EH (cell line): ENCODE data around the gene VANGL2.

Experiments
- DNase-seq: peaks from one replicate; pipeline ENCODE4 v3.0.0-alpha.2; 2015; ENCODE audit warnings: low read depth

The VANGL2 gene

DNA sequence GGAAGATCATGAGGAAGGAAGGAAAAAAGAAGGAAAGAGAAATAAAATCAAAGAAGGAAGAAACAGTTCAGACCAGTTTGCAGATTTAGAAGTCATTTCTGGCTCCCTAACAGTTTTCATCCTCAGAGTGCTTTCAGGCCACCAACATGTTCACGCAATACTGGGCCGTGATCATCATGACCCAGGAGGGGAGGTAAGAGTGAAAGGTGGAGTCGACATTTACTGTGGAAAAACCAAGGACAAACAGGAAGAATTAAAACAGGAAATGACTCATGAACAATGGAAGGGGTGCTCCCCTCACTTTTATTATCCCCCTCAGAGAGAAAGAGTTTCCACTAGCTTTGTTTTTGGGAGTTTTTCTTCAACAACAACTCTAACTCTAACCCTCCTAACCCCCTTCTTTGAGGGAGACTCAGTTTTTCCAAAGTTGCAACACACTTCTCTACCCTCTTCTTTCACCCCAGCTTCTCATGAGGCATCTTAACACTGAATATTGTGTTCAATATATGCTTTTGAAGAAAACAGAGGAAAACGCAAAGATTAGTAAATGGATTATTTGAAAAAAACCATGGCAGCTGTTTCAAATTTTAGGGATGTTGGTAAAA, 60.4 kb downstream of the VANGL2 start:
- DNase-seq = no peak

DNA sequence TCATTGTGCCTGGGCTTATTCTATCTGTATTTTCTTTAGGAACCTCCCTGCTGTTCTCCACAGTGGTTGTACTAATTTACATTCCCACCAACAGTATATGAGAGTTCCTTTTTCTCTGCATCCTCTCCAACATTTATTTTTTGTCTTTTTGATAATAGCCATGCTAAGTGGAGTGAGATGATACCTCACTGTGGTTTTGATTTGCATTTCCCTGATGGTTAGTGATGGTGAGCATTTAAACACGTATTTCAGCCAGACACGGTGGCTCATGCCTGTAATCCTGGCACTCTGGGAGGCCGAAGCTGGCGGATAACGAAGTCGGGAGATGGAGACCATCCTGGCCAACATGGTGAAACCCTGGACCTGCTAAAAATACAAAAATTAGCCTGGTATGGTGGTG, 64.8 kb downstream of the VANGL2 start:
- no peak for DNase-seq

DNA sequence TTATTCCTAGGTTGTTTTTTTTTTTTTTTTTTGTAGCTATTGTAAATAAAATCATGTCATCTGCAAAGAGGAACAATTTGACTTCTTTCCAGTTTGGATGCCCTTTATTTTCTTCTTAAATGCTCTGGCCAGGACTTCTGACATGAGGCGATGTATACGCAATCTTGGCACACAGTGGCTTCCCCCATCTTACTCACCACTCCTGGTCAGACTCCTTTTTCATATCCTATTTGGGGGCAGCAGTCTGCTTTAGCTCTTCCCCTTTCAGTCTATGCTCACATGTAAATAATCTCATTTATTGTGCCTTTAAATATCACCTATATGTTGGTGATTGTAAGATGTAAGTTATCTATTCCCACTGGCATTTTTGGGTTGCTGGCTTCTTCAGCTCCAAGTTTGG, 66.6 kb downstream of the VANGL2 start:
- no peak for DNase-seq

DNA sequence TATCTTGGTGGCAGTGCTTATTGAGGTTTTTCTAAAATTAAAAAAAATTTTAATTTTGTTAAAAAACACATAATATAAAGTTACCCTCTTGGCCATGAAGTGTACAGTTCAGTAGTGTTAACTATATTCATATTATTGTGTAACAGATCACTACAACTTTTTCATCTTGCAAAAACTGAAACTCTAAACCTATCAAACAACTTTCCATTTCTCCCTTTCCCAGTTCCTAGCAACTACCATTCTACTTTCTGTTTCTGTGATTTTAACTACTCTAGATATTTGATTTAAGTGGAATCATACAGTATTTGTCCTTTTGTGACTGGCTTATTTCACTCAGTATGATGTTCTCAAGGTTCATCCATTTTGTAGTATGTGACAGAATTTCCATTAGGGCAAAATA, 67.2 kb downstream of the VANGL2 start:
- no peak for DNase-seq

DNA sequence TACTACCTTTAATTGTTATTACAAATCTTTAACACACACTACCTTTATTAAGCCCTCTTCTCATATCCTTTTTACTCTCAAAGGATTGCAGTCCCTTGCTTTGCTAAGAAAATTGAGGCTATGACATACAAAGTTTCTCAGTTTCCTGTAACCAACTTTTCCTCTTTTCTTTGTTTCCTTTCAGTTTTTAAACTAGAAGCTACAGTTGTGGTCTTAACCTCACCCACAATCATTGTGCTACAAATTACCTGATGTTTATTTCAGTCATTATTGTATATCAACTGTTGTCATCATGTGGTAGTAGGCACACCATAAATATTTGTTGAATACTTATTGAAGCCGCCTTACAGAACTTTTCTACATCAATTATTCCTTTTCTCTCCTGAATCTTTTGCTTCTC, 70.9 kb downstream of the VANGL2 start:
- DNase-seq = no peak

DNA sequence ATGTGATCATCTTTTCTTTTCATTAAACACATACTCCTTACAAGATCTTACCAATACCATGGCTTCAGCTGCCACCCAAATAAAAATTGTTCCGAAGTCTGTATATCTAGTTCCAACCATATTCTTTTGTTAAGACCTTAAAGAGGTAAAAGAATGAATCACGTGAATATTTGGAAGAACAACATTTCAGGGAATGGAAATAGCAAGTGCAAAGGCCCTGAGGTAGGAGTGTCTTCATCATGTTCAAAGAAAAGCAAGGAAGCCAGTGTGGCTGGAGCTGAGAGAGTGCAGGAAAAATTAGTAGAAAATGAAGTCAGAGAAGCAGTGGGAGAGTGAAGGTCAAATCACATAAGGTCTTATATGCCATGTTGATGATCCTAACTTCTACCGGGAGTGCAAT, 71.7 kb downstream of the VANGL2 start:
- no peak for DNase-seq

DNA sequence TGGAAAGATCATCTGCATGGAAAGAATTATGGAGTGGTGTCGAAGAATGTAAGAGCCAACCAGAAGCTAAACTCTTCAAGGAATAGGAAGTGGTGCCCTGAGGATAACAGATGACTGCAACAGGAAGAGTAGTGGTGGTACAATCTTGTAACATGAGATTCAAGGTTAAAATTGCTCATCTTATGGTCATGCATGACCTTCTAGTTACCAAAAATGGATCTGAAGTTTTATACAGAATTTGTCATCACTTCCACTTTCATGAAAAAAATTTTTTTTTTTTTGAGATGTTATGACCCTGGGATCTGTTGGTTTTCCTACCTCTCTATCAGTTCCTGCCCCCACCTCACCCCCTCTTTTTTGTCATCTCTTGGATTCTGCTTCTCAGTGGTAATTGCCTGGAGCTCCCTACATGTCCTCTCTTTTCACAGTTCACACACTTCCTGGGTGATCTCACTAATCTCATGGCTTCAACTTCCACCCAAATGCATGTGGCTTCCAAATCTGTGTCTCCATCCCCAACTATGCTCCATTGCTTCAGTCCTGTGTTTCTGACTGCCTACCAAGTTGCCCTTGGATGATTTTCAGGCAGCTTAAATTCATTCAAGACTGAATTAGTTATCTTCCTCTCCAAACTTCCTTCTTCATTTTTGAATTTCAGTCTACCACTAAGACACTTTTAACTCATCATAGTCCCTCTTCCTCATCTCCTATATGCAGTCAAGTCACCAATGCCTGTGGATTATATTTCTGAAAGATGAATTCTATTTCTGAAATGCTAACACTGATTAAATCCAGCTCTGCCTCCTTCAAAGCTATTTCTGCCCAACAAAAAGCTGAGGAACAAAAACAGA, 74.3 kb downstream of the VANGL2 start:
- DNase-seq = no peak
